C4-2B (cell line): Measurements from ENCODE around the gene PLA2G4A.

Experiments
- CTCF ChIP-seq: fragments of 450-650 bp; conservative IDR thresholded peaks from 2 replicates; pipeline ENCODE4 v1.5.1; 2017; ENCODE audit warnings: mild to moderate bottlenecking
- ZFX ChIP-seq: fragments of 450-650 bp; IDR thresholded peaks from 2 replicates; pipeline ENCODE4 v1.6.1; 2017

GRCh38 chr1:186905561-186905960, 76.8 kb downstream of the PLA2G4A start:
- TF ChIP-seq CTCF (no peak), ZFX (no peak)
